GM18520 (cell line): ENCODE results near the gene MAST2.
A peak's percentile ranks its signal among the peaks of the same experiment; 100 is the strongest.

Experiments used
- ATAC-seq: cut with Tn5 transposase; IDR thresholded peaks from one replicate; pipeline ENCODE4 v1.9.1; 2021; ENCODE audit not compliant: unreplicated experiment

Gene MAST2

GRCh38 chr1:46013581-46013980 is 210.2 kb downstream of the MAST2 start:
- ATAC-seq = no peak

DNA sequence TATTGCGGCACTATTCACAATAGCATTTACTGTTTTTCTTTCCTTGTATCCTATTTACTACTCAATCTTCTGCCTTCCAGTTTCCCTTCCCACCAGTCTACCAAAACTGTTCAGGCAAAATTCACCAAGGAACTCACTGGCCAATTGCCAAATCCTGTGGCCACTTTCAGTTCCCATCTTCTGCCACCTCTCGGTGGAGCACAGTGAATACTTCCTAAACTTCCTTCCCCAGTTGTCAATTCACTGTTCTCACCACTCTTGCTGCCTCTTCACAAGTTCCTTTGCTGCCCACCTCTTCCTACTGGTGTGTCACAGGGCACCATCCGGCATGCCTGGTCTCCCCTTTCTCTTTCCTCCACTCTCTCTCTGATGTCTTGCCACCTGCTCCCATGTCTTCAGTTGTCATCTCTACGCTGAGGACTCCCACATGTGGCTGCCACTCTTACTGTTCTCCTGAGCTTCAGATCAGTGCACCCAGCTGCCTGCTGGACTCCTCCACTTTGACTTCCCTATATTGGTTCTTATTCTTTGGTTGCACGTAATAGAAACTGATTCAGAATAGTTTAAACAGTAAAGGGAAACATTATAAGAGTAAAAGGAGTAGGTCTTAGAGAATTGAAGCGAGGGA is 214.6 kb downstream of the MAST2 start:
- ATAC-seq = no peak

DNA sequence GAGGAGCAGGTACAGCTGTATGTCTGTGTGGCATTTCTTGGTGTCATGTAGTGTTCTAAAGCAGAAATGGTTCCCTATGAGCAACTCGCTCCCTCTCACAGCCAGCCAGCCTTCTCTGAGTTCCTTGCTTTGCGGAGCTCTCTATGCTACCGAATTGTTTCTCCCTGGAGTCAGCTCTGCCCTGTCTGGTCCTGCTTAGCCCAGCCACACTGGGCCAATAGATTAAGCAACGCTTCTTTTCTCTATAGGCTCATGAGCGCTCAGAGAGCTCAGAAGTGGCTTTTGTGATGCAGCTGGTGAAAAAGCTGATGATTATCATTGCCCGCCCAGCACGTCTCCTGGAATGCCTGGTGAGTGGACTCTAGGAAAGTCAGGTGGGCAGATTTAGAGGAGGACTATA is 215.9 kb downstream of the MAST2 start:
- ATAC-seq = no peak

DNA sequence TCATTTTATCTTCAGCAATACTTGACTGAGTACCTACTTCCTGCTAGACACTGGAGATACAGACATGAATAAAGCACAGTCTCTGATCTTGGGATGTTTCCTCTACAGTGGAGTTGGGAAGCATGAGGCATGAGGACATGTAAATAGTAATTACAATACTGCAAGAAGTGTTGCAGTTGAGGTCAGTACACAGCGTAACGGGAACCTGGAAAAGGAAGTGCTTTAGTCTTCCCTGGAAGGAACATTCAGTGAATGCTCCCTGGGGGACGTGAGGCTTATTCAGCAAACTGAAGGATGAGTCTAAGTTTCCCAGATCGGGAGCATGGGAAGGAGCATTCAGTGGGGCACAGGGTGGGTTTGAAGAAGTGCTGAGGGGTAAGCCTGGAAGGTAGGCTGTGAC is 216.6 kb downstream of the MAST2 start:
- no peak for ATAC-seq

GRCh38 chr1:46021046-46021996 is 217.9 kb downstream of the MAST2 start:
- ATAC-seq = no peak

DNA sequence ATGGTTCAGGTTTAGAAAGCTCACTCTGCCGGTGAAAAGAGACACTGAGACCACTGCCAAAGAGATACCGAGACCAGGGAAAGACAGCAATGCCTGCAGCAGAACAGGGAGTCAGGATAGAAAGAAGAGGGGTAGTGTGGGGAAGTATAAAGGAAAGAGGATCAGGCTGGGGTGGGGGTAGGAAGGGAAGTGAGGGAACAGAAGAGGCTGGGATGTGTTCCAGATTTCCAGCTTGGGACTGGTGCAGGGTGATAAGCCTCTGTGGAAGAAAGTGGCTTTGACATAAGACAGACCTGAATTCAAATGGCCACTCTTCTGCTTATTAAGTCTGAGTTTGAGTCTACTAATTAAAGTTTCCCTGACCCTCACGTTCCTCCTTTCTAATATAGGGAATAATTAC is 223.1 kb downstream of the MAST2 start:
- ATAC-seq = no peak

- no peak for ATAC-seq
Observed at GRCh38 chr1:46027788-46028573, 224.6 kb downstream of the MAST2 start.

- no peak for ATAC-seq
Observed at GRCh38 chr1:46030074-46030870, 226.9 kb downstream of the MAST2 start.

- no peak for ATAC-seq
Observed at GRCh38 chr1:46030876-46031660, 227.7 kb downstream of the MAST2 start.

DNA sequence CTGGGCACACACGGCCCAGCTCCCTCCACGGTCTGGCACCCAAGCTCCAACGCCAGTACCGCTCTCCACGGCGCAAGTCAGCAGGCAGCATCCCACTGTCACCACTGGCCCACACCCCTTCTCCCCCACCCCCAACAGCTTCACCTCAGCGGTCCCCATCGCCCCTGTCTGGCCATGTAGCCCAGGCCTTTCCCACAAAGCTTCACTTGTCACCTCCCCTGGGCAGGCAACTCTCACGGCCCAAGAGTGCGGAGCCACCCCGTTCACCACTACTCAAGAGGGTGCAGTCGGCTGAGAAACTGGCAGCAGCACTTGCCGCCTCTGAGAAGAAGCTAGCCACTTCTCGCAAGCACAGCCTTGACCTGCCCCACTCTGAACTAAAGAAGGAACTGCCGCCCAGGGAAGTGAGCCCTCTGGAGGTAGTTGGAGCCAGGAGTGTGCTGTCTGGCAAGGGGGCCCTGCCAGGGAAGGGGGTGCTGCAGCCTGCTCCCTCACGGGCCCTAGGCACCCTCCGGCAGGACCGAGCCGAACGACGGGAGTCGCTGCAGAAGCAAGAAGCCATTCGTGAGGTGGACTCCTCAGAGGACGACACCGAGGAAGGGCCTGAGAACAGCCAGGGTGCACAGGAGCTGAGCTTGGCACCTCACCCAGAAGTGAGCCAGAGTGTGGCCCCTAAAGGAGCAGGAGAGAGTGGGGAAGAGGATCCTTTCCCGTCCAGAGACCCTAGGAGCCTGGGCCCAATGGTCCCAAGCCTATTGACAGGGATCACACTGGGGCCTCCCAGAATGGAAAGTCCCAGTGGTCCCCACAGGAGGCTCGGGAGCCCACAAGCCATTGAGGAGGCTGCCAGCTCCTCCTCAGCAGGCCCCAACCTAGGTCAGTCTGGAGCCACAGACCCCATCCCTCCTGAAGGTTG is 231.4 kb downstream of the MAST2 start:
- no peak for ATAC-seq

DNA sequence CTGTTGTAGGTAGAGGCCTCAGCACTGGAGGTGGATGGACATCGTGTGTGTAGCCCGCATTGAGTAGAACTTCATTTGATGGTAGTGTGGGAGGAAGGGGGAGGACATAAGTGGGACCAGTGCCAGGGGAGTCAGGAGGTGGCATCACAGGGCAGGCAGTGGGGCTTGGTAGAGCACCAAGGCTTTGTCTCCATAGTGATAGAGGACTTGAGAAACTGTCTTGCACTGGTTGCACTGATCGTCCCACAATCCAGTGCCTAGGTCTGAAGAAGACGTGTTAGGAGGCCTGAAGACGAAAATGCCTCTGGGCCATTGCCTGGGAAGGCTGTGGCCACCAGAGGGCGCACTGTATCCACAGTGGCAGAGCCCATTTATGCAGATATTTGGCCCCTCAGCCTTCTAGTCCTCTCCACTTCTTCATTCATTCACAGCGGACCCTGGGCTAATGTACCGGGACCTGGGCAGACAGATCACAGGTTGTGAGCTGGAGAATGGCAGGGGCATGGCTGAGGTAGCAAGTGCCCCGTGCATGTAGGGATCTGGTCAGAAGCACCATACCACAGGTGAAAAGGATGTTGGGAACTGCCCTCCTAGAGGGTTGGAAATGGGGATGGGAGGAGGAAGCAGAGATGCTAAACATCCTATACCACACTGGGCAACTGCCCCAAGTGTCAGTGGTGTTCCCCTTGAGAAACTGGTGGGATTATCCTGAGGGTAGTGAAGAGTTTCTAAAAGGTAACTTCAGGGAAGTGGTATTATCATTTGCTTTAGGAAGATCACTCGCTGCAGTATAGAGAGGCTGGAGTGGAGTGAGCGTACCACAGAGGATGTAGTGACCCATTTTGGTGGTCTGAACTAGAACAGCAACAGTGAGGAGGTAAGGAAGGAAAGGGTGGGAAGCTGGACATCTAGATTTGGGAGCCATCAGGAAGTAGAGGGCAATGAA is 233.8 kb downstream of the MAST2 start:
- no peak for ATAC-seq

DNA sequence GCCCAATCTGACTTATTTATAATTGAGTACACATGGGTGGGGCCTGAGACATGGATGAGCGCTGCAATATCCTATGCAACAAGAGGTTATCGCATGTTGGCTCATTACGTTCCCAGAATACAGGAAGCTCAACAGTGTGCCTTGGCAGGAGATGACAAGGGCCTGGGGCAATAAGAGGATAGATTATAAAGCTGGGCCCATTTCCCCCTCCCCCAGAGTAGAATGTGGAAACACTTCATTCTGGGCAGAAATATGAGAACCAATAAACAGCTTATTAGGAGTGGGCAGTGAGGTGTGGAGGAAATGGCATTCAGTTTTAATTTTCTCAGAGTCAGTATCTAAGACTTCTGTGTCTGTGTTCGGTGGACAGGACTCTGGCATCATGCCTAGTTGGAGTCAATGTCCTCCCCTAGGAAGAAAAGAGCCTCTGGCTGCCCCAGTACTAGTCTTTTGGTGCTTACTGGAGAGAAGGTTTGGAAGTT is 236.2 kb downstream of the MAST2 start:
- no peak for ATAC-seq

- no peak for ATAC-seq
Observed at GRCh38 chr1:46041551-46041950, 238.1 kb downstream of the MAST2 start.

DNA sequence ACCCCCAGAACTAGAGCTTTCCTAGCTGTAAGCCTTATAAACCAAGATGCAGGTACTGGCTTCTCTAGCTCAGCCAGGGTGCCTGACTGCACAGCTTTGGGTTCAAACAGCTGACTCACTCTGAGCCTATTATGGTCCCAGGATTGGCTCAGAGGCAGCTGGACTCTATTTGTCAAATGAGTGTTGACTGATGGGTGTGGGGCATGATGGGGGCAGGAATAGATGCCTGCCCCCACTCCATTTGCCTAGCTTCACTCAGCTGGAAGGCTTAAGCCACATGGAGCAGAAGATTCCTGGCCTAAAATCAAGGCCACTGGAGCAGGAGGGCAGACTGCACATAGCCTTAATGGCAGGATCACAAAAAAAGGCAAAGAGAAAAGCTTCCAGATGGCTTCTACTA is 238.6 kb downstream of the MAST2 start:
- ATAC-seq = no peak

DNA sequence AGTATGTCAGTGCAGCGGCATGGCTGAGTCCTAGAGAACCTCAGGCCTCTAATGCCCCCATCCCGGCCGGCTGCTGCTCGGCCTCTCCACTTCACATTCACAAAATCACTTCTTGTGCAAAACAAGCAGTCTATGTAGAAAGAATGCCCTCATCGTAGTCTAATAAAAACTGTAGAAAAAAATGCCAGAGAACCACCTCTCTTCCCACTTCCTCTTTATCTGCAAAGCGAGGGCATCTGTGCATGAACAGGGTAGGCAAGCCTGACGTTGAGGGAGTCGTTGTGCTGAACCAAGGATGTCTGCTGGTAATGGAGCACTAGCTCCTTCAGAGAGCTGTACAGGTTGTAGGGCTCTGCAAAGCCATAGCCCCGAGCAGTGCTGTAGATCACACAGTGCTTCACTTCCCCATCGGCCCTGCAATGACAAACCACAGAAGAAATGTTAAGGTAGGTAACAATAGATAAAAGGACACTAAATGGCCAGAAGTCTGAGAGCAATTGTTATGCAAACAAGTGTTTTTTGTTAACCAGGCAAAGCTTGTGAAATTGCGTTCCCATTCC is 240.1 kb downstream of the MAST2 start:
- peak; percentile 60 for ATAC-seq

DNA sequence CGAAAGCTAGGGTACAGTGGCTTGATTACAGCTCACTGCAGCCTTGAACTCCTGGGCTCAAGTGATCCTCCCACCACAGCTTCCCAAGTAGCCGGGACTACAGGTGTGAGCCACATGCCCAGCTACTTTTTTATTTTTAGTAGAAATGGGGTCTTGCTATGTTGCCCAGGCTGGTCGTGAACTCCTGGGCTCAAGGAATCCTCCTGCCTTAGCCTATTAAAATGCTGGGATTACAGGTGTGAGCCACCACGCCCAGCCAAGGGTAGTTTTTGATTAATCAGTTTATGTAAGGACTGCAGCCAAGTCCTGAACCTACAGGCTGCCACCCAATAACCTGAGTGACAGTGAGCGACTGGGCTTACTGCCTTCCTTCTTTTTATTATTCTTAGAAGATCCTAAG is 240.7 kb downstream of the MAST2 start:
- ATAC-seq = no peak

- ATAC-seq = no peak
Observed at GRCh38 chr1:46053734-46054133, 250.3 kb downstream of the MAST2 start.
